ENCODE data around the gene NUP85.
"Not testable (repeated sequence)": the region's sequence is repeated elsewhere in the genome, so short reads cannot be mapped to it uniquely, and the experiment has no call there.

Gene NUP85

GRCh38 chr17:75207050-75207407 lies 1.6 kb downstream of the NUP85 start:
- DNase-seq: not testable (repeated sequence)

GRCh38 chr17:75207760-75208159 lies 2.3 kb downstream of the NUP85 start:
- DNase-seq: no peak

- DNase-seq: no peak
Observed at GRCh38 chr17:75208161-75208560, 2.7 kb downstream of the NUP85 start.

GRCh38 chr17:75209061-75209460 lies 3.6 kb downstream of the NUP85 start:
- no peak for DNase-seq

GRCh38 chr17:75218131-75218530 lies 12.7 kb downstream of the NUP85 start:
- no peak for DNase-seq

- DNase-seq: no peak
Observed at GRCh38 chr17:75219815-75220214, 14.3 kb downstream of the NUP85 start.

- DNase-seq: no peak
Observed at GRCh38 chr17:75225016-75225415, 19.5 kb downstream of the NUP85 start.

- DNase-seq: no peak
Observed at GRCh38 chr17:75227729-75228128, 22.2 kb downstream of the NUP85 start.

GRCh38 chr17:75228305-75228704 lies 22.8 kb downstream of the NUP85 start:
- DNase-seq: no peak

GRCh38 chr17:75228847-75229246 lies 23.4 kb downstream of the NUP85 start:
- no peak for DNase-seq

- no peak for DNase-seq
Observed at GRCh38 chr17:75231071-75231470, 25.6 kb downstream of the NUP85 start.

GRCh38 chr17:75231741-75232464 lies 26.4 kb downstream of the NUP85 start:
- DNase-seq: no peak

GRCh38 chr17:75232786-75233185 lies 27.3 kb downstream of the NUP85 start:
- no peak for DNase-seq

GRCh38 chr17:75237100-75238014 lies 31.9 kb downstream of the NUP85 start:
- DNase-seq: no peak

GRCh38 chr17:75238020-75238580 lies 32.6 kb downstream of the NUP85 start:
- DNase-seq: no peak

- peak; percentile 41 for DNase-seq
Observed at GRCh38 chr17:75238684-75239191, 33.3 kb downstream of the NUP85 start.

GRCh38 chr17:75239214-75239613 lies 33.7 kb downstream of the NUP85 start:
- no peak for DNase-seq

- no peak for DNase-seq
Observed at GRCh38 chr17:75239778-75240393, 34.4 kb downstream of the NUP85 start.

GRCh38 chr17:75240394-75241142 lies 35.1 kb downstream of the NUP85 start:
- peak; percentile 32 for DNase-seq

GRCh38 chr17:75241143-75241430 lies 35.6 kb downstream of the NUP85 start:
- DNase-seq: no peak

- DNase-seq: no peak
Observed at GRCh38 chr17:75241502-75241901, 36.0 kb downstream of the NUP85 start.

- no peak for DNase-seq
Observed at GRCh38 chr17:75241996-75242460, 36.5 kb downstream of the NUP85 start.
